Mammary epithelial cell (primary cell): ENCODE results near the gene RAB11FIP4.

Experiments used
- EZH2 ChIP-seq: IDR thresholded peaks from 2 replicates; pipeline ENCODE4 v1.6.1; 2012; ENCODE audit warnings: low read length, inconsistent platforms, borderline replicate concordance
- TF ChIP-seq, protein P1 (sequence below), 2 donors: IDR thresholded peaks in 1 of 2; conservative IDR thresholded peaks in 1 of 2; 2 replicates each; pipeline ENCODE4 v1.5.1; 2011 to 2012; ENCODE audit warnings: inconsistent platforms in 2 of 2, low read length in 2 of 2, mild to moderate bottlenecking in 2 of 2, control low read depth in 1 of 2, low read depth in 1 of 2; ENCODE audit not compliant: insufficient read depth in 1 of 2; ENCODE audit errors: extremely low read depth in 1 of 2

DNA sequence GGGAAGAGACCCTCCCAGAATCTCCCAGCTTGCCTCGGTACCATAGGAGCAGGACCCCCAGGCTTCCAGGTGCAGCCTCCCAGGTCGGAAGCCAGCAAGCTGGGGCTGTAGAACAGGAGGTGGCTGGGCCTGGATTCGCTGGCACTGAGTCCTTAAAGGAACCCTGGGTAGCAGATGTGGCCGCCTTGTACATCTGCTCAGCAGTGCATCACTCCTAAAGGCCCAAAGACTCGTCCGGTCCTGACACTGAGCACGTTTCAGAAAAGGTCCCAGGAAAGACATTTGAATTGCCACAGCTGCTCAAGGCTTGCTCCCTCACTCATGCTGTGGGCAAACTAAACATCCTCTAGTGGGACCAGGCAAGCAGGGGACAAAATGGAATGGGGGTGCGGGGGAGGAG, 172.8 kb downstream of the RAB11FIP4 start:
- TF ChIP-seq, protein P1, sequence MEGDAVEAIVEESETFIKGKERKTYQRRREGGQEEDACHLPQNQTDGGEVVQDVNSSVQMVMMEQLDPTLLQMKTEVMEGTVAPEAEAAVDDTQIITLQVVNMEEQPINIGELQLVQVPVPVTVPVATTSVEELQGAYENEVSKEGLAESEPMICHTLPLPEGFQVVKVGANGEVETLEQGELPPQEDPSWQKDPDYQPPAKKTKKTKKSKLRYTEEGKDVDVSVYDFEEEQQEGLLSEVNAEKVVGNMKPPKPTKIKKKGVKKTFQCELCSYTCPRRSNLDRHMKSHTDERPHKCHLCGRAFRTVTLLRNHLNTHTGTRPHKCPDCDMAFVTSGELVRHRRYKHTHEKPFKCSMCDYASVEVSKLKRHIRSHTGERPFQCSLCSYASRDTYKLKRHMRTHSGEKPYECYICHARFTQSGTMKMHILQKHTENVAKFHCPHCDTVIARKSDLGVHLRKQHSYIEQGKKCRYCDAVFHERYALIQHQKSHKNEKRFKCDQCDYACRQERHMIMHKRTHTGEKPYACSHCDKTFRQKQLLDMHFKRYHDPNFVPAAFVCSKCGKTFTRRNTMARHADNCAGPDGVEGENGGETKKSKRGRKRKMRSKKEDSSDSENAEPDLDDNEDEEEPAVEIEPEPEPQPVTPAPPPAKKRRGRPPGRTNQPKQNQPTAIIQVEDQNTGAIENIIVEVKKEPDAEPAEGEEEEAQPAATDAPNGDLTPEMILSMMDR (conservative IDR thresholded peaks at IDR 0.05 in 1 of 2, IDR thresholded peaks at IDR 0.05 in 1 of 2; ENCODE audit: extremely low read depth in 1 of 2, insufficient read depth in 1 of 2, low read depth in 1 of 2, low read length in 2 of 2) = no peak
- TF ChIP-seq EZH2 = no peak
